Dermis blood vessel endothelial cell (primary cell): ENCODE data around the gene STAT6. TPM values are rescaled to one million over a fixed set of nuclear protein-coding genes. Genes with fewer than 3 reads are reported as not detected.

ENCODE experiments used
- DNase-seq: peaks from one replicate; pipeline ENCODE4 v3.0.0; 2010
- total RNA-seq: library from RNA; depleted of rRNA; stranded (reverse); fragments of >200 nt; gene quantifications from 2 replicates; pipeline ENCODE4 v1.2.3, GENCODE V29; 2014

Gene STAT6
- total RNA-seq, 1 donor from 2014 or later: 40.5 TPM

- no peak for DNase-seq
Measured at GRCh38 chr12:57046947-57047890, 63.9 kb downstream of the STAT6 start.

GRCh38 chr12:57046086-57046791, 64.9 kb downstream of the STAT6 start:
- no peak for DNase-seq

Other genes with a start within 250 kb of the STAT6 start
- gene SDR9C7, start 177.0 kb downstream of the STAT6 start, total RNA-seq: not detected in 2 replicates
- gene RDH16, start 153.8 kb downstream of the STAT6 start, total RNA-seq: 0.17 TPM in 1 of 2 replicates, not detected in the other
- gene ZBTB39, start 104.8 kb downstream of the STAT6 start, total RNA-seq: 11.1 and 11.2 TPM in 2 replicates
- not detected in 2 replicates for gene TAC3, start 94.8 kb downstream of the STAT6 start, total RNA-seq
- gene MYO1A, start 61.2 kb downstream of the STAT6 start, total RNA-seq: not detected in 2 replicates
- 7.8 and 10.7 TPM in 2 replicates for gene NEMP1, start 32.6 kb downstream of the STAT6 start, total RNA-seq
- gene NAB2, start 22.2 kb downstream of the STAT6 start, total RNA-seq: 9.6 and 26.9 TPM in 2 replicates
- 1.7 and 3.2 TPM in 2 replicates for gene LRP1, start 17.1 kb upstream of the STAT6 start, total RNA-seq
- gene LRP1-AS, start 36.3 kb upstream of the STAT6 start, total RNA-seq: not detected in 2 replicates
- gene NXPH4, start 105.4 kb upstream of the STAT6 start, total RNA-seq: 0.51 TPM in 1 of 2 replicates, not detected in the other
- 140 and 291 TPM in 2 replicates for gene SHMT2, start 118.3 kb upstream of the STAT6 start, total RNA-seq
- 0.65 TPM in 1 of 2 replicates, not detected in the other for gene STAC3, start 139.8 kb upstream of the STAT6 start, total RNA-seq